IPS DF 6.9 (cell line): ENCODE results near the gene ANK3.
"Not testable (repeated sequence)": the region's sequence is repeated elsewhere in the genome, so short reads cannot be mapped to it uniquely, and the experiment has no call there.

Experiments
- DNase-seq: peaks from one replicate; pipeline ENCODE4 v3.0.0-alpha.2; 2013; ENCODE audit warnings: low read depth, low spot score
- H3K27ac ChIP-seq: one replicate; pipeline ENCODE4 v1.5.1; 2013; ENCODE audit warnings: low read length, control low read depth
- H3K27me3 ChIP-seq: 2 replicates; pipeline ENCODE4 v1.6.1; 2013; ENCODE audit warnings: mild to moderate bottlenecking, low read length; ENCODE audit not compliant: control insufficient read depth, insufficient read depth
- H3K36me3 ChIP-seq: 2 replicates; pipeline ENCODE4 v1.6.1; 2013; ENCODE audit warnings: low read length; ENCODE audit not compliant: control insufficient read depth, insufficient read depth
- H3K4me1 ChIP-seq: 2 replicates; pipeline ENCODE4 v1.6.1; 2013; ENCODE audit warnings: low read length; ENCODE audit not compliant: control insufficient read depth, insufficient read depth
- H3K4me3 ChIP-seq: 2 replicates; pipeline ENCODE4 v1.5.1; 2013; ENCODE audit warnings: mild to moderate bottlenecking, low read length
- H3K9me3 ChIP-seq: 2 replicates; pipeline ENCODE4 v1.6.1; 2013; ENCODE audit warnings: low read length, inconsistent platforms; ENCODE audit not compliant: control insufficient read depth, insufficient read depth
- WGBS: extraction: QIAGEN DNeasy Blood & Tissue Kit; methylation state at CpG from one replicate; pipeline ENCODE4 v1.1.7; 2013; ENCODE audit warnings: mixed read lengths, missing lambda C conversion rate; ENCODE audit not compliant: insufficient read length, insufficient coverage; 5-methylcytosine and 5-hydroxymethylcytosine counted together

Gene ANK3

GRCh38 chr10:60296073-60296472, 93.6 kb downstream of the ANK3 start:
- Histone ChIP-seq H3K4me3 (no peak overlapping the region), H3K27ac (no peak overlapping the region), H3K9me3 (no peaks in the 10 kb centered on the region), H3K36me3 (no peaks in the 10 kb centered on the region), H3K27me3 (no peaks in the 10 kb centered on the region), H3K4me1 (no peaks in the 10 kb centered on the region)
- no peak for DNase-seq
- no CpG with 5 or more reads among the region's 1 CpG for WGBS

- no peaks in the 10 kb centered on the region for H3K4me1 ChIP-seq
- 100% methylated on average over 3 of the region's 9 CpGs for WGBS
- H3K27me3 ChIP-seq: no peaks in the 10 kb centered on the region
- H3K27ac ChIP-seq: no peak overlapping the region
- no peak for DNase-seq
- no peaks in the 10 kb centered on the region for H3K36me3 ChIP-seq
- no peak overlapping the region for H3K4me3 ChIP-seq
- H3K9me3 ChIP-seq: no peaks in the 10 kb centered on the region
Observed at GRCh38 chr10:60295028-60295937, 94.4 kb downstream of the ANK3 start.

GRCh38 chr10:60293581-60294175, 96.0 kb downstream of the ANK3 start:
- H3K4me1 ChIP-seq: no peaks in the 10 kb centered on the region
- DNase-seq: no peak
- WGBS: no CpG with 5 or more reads among the region's 6 CpGs
- no peaks in the 10 kb centered on the region for H3K9me3 ChIP-seq
- H3K27ac ChIP-seq: no peak overlapping the region
- H3K4me3 ChIP-seq: no peak overlapping the region
- no peaks in the 10 kb centered on the region for H3K36me3 ChIP-seq
- H3K27me3 ChIP-seq: no peaks in the 10 kb centered on the region

- H3K4me1 ChIP-seq: no peaks in the 10 kb centered on the region
- no peak overlapping the region for H3K4me3 ChIP-seq
- no peak for DNase-seq
- H3K9me3 ChIP-seq: no peaks in the 10 kb centered on the region
- no peaks in the 10 kb centered on the region for H3K36me3 ChIP-seq
- H3K27me3 ChIP-seq: no peaks in the 10 kb centered on the region
- WGBS: no CpG with 5 or more reads among the region's 8 CpGs
- no peak overlapping the region for H3K27ac ChIP-seq
Observed at GRCh38 chr10:60292998-60293397, 96.7 kb downstream of the ANK3 start.

GRCh38 chr10:60292536-60292935, 97.1 kb downstream of the ANK3 start:
- not testable (repeated sequence) for H3K4me1 ChIP-seq, H3K4me3 ChIP-seq, H3K27me3 ChIP-seq, H3K9me3 ChIP-seq, H3K27ac ChIP-seq, H3K36me3 ChIP-seq, DNase-seq
- no CpG with 5 or more reads among the region's 6 CpGs for WGBS

- DNase-seq: no peak
- WGBS: no CpG with 5 or more reads among the region's 5 CpGs
- no peaks in the 10 kb centered on the region for H3K9me3 ChIP-seq
Observed at GRCh38 chr10:60291344-60291930, 98.2 kb downstream of the ANK3 start.

GRCh38 chr10:60290558-60290957, 99.1 kb downstream of the ANK3 start:
- no peak overlapping the region for H3K27ac ChIP-seq
- no peaks in the 10 kb centered on the region for H3K36me3 ChIP-seq
- H3K27me3 ChIP-seq: no peaks in the 10 kb centered on the region
- DNase-seq: no peak
- no peaks in the 10 kb centered on the region for H3K9me3 ChIP-seq
- H3K4me1 ChIP-seq: no peaks in the 10 kb centered on the region
- H3K4me3 ChIP-seq: no peak overlapping the region

More at GRCh38 chr10:60291344-60291930, 98.2 kb downstream of the ANK3 start:
- no peaks in the 10 kb centered on the region for H3K27me3 ChIP-seq
- no peaks in the 10 kb centered on the region for H3K36me3 ChIP-seq
- H3K27ac ChIP-seq: no peak overlapping the region
- no peak overlapping the region for H3K4me3 ChIP-seq
- no peaks in the 10 kb centered on the region for H3K4me1 ChIP-seq

- WGBS: no CpG with 5 or more reads among the region's 9 CpGs
- no peaks in the 10 kb centered on the region for H3K27me3 ChIP-seq
- H3K4me1 ChIP-seq: no peaks in the 10 kb centered on the region
Observed at GRCh38 chr10:60289800-60290199, 99.9 kb downstream of the ANK3 start.

GRCh38 chr10:60288256-60288655, 101.4 kb downstream of the ANK3 start:
- Histone ChIP-seq H3K9me3 (no peaks in the 10 kb centered on the region), H3K36me3 (no peaks in the 10 kb centered on the region), H3K4me3 (no peak overlapping the region), H3K4me1 (no peaks in the 10 kb centered on the region), H3K27ac (no peak overlapping the region), H3K27me3 (no peaks in the 10 kb centered on the region)
- DNase-seq: no peak
- no CpG with 5 or more reads among the region's 3 CpGs for WGBS

More at GRCh38 chr10:60289800-60290199, 99.9 kb downstream of the ANK3 start:
- H3K9me3 ChIP-seq: no peaks in the 10 kb centered on the region
- H3K27ac ChIP-seq: no peak overlapping the region
- H3K4me3 ChIP-seq: no peak overlapping the region
- no peak for DNase-seq
- H3K36me3 ChIP-seq: no peaks in the 10 kb centered on the region

GRCh38 chr10:60286559-60286958, 103.1 kb downstream of the ANK3 start:
- Histone ChIP-seq H3K27me3 (no peaks in the 10 kb centered on the region), H3K27ac (no peak overlapping the region), H3K4me1 (no peaks in the 10 kb centered on the region), H3K4me3 (no peak overlapping the region), H3K36me3 (no peaks in the 10 kb centered on the region), H3K9me3 (no peaks in the 10 kb centered on the region)
- WGBS: no CpG with 5 or more reads among the region's 1 CpG
- DNase-seq: no peak
